ENCODE results near the gene MISFA. TPM values are rescaled to one million over a fixed set of nuclear protein-coding genes. Genes with fewer than 3 reads are reported as not detected.
A peak's percentile ranks its signal among the peaks of the same experiment; 100 is the strongest.
"Not testable (repeated sequence)": the region's sequence is repeated elsewhere in the genome, so short reads cannot be mapped to it uniquely, and the experiment has no call there.

The MISFA gene
- total RNA-seq, 1 experiment from 2014 or later, result 5.0 TPM

GRCh38 chr11:18590571-18590970 is 9.0 kb upstream of the MISFA start:
- in situ Hi-C loops (cut with HindIII; ENCODE audit: low pct_unique_long_range_greater_than_20kb, low sequenced_read_pairs), result no loop called here
- ChIA-PET POLR2A (interaction anchor here (0.6 kb wide), 1 partner anchor 41 kb away, joined by 6 read pairs; no protein-coding TSS in a partner anchor), CTCF (no interaction called here)
- ATAC-seq (no peak), DNase-seq (ENCODE audit: low read depth, low spot score) (no peak)
- Histone ChIP-seq H3K27me3 (ENCODE audit: control insufficient read depth, insufficient read depth, low read length) (no peaks in the 10 kb centered on the region), H3K4me1 (ENCODE audit: control insufficient read depth, insufficient read depth, low read length) (peaks cover 21% of the 10 kb centered on the region), H3K36me3 (ENCODE audit: control insufficient read depth, insufficient read depth, low read length) (peaks cover 4% of the 10 kb centered on the region; the same call in 1 of the 2 replicates), H3K27ac (ENCODE audit: low read length) (peak overlapping the region; percentile 99), H3K9me3 (ENCODE audit: control insufficient read depth, insufficient read depth, low read depth, low read length) (no peaks in the 10 kb centered on the region), H3K4me3 (ENCODE audit: low read depth in 2 of 2, low read length in 2 of 2) (no peak overlapping the region)
- intact Hi-C loops (cut with micrococcal nuclease; ENCODE audit: unreplicated experiment), result no loop called here
- TF ChIP-seq, protein P1, sequence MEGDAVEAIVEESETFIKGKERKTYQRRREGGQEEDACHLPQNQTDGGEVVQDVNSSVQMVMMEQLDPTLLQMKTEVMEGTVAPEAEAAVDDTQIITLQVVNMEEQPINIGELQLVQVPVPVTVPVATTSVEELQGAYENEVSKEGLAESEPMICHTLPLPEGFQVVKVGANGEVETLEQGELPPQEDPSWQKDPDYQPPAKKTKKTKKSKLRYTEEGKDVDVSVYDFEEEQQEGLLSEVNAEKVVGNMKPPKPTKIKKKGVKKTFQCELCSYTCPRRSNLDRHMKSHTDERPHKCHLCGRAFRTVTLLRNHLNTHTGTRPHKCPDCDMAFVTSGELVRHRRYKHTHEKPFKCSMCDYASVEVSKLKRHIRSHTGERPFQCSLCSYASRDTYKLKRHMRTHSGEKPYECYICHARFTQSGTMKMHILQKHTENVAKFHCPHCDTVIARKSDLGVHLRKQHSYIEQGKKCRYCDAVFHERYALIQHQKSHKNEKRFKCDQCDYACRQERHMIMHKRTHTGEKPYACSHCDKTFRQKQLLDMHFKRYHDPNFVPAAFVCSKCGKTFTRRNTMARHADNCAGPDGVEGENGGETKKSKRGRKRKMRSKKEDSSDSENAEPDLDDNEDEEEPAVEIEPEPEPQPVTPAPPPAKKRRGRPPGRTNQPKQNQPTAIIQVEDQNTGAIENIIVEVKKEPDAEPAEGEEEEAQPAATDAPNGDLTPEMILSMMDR (IDR thresholded peaks at IDR 0.05), result no peak
- TF ChIP-seq SIN3A (IDR thresholded peaks at IDR 0.05; ENCODE audit: borderline replicate concordance, insufficient read depth, low read depth, low read length) (no peak), POLR2AphosphoS5 (IDR thresholded peaks at IDR 0.05; ENCODE audit: low read depth, low read length) (no peak), TCF7L2 (IDR thresholded peaks at IDR 0.05; ENCODE audit: low read depth, low read length) (no peak)
- TF ChIP-seq, protein P2, sequence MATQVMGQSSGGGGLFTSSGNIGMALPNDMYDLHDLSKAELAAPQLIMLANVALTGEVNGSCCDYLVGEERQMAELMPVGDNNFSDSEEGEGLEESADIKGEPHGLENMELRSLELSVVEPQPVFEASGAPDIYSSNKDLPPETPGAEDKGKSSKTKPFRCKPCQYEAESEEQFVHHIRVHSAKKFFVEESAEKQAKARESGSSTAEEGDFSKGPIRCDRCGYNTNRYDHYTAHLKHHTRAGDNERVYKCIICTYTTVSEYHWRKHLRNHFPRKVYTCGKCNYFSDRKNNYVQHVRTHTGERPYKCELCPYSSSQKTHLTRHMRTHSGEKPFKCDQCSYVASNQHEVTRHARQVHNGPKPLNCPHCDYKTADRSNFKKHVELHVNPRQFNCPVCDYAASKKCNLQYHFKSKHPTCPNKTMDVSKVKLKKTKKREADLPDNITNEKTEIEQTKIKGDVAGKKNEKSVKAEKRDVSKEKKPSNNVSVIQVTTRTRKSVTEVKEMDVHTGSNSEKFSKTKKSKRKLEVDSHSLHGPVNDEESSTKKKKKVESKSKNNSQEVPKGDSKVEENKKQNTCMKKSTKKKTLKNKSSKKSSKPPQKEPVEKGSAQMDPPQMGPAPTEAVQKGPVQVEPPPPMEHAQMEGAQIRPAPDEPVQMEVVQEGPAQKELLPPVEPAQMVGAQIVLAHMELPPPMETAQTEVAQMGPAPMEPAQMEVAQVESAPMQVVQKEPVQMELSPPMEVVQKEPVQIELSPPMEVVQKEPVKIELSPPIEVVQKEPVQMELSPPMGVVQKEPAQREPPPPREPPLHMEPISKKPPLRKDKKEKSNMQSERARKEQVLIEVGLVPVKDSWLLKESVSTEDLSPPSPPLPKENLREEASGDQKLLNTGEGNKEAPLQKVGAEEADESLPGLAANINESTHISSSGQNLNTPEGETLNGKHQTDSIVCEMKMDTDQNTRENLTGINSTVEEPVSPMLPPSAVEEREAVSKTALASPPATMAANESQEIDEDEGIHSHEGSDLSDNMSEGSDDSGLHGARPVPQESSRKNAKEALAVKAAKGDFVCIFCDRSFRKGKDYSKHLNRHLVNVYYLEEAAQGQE (IDR thresholded peaks at IDR 0.05; ENCODE audit: insufficient read depth in 1 of 2, low read depth in 2 of 2, low read length in 1 of 2), result no peak
- BruUV-seq (replicated peaks), result no TSS peak

- BruUV-seq (replicated peaks); H3K27ac ChIP-seq (ENCODE audit: low read length); ATAC-seq; H3K9me3 ChIP-seq (ENCODE audit: control insufficient read depth, insufficient read depth, low read depth, low read length); H3K4me3 ChIP-seq (ENCODE audit: low read depth in 2 of 2, low read length in 2 of 2); intact Hi-C loops (cut with micrococcal nuclease; ENCODE audit: unreplicated experiment); H3K36me3 ChIP-seq (ENCODE audit: control insufficient read depth, insufficient read depth, low read length); POLR2A ChIA-PET; DNase-seq (ENCODE audit: low read depth, low spot score); in situ Hi-C loops (cut with HindIII; ENCODE audit: low pct_unique_long_range_greater_than_20kb, low sequenced_read_pairs); H3K27me3 ChIP-seq (ENCODE audit: control insufficient read depth, insufficient read depth, low read length): not testable (repeated sequence)
- CTCF ChIA-PET, result interaction anchor here (0.6 kb wide), 2 partner anchors 17 to 105 kb away, joined by 4 to 9 read pairs; partner anchors contain the start of gene TMEM86A
- peaks cover 17% of the 10 kb centered on the region for H3K4me1 ChIP-seq (ENCODE audit: control insufficient read depth, insufficient read depth, low read length)
Observed at GRCh38 chr11:18594088-18594487, 5.5 kb upstream of the MISFA start.

DNA sequence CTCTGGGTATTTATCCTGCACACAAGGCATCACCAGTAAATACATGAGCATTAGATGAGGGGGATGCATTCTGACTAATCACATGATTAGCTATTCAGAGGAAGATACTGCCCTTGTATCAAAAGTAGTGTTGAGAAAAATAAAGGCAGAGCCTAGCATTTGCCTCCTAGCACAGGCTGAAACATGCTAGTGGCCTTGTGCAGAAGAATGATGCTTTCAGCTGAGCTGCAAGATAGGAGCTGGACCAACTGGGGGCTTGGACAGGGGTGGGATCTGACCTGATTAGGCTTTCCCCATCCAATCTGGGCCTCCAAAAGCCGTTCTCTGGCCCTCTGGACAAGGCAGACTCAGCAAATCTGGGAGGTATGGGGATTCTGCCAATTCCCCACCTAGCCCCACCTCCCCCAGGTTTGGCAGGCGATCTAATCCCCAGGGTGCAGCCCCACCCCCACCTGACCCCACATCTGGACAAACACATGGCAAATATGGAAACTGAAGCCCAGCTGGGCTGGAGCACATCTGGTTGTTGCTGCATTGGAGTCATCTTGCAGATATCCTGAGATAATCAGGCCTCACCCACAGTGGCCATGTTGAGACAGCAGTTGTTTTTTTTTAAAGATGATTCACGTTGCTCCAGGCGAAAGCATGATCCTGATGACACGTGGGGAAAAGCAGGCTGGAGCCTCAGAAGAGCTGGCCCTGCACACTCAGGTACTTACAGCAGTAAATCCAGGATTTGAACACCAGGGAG is 4.4 kb upstream of the MISFA start:
- TF ChIP-seq POLR2AphosphoS5 (IDR thresholded peaks at IDR 0.05; ENCODE audit: low read depth, low read length), result no peak
- TF ChIP-seq, protein P2 (IDR thresholded peaks at IDR 0.05; ENCODE audit: insufficient read depth in 1 of 2, low read depth in 2 of 2, low read length in 1 of 2), result no peak
- TF ChIP-seq TCF7L2 (IDR thresholded peaks at IDR 0.05; ENCODE audit: low read depth, low read length), result no peak
- no peak for TF ChIP-seq SIN3A (IDR thresholded peaks at IDR 0.05; ENCODE audit: borderline replicate concordance, insufficient read depth, low read depth, low read length)
- TF ChIP-seq, protein P1 (IDR thresholded peaks at IDR 0.05), result no peak
- BruUV-seq (replicated peaks), result no TSS peak
- peaks cover 8% of the 10 kb centered on the region for H3K4me1 ChIP-seq (ENCODE audit: control insufficient read depth, insufficient read depth, low read length)
- ChIA-PET CTCF (interaction anchor here (0.7 kb wide), 1 partner anchor 500 kb away, joined by 3 read pairs; no protein-coding TSS in a partner anchor), POLR2A (no interaction called here)
- no peak overlapping the region for H3K4me3 ChIP-seq (ENCODE audit: low read depth in 2 of 2, low read length in 2 of 2)
- no peak for DNase-seq (ENCODE audit: low read depth, low spot score)
- H3K27ac ChIP-seq (ENCODE audit: low read length), result no peak overlapping the region
- H3K36me3 ChIP-seq (ENCODE audit: control insufficient read depth, insufficient read depth, low read length), result no peaks in the 10 kb centered on the region; the same call in 1 of the 2 replicates
- H3K9me3 ChIP-seq (ENCODE audit: control insufficient read depth, insufficient read depth, low read depth, low read length), result no peaks in the 10 kb centered on the region
- no peak for ATAC-seq
- in situ Hi-C loops (cut with HindIII; ENCODE audit: low pct_unique_long_range_greater_than_20kb, low sequenced_read_pairs) (no loop called here), intact Hi-C loops (cut with micrococcal nuclease; ENCODE audit: unreplicated experiment) (no loop called here)
- no peaks in the 10 kb centered on the region for H3K27me3 ChIP-seq (ENCODE audit: control insufficient read depth, insufficient read depth, low read length)
